SU-DHL-6 (cell line): Measurements from ENCODE around the gene SOX6.

Experiments used
- H2AFZ ChIP-seq: fragments of 200-600 bp; sonication (generic); 2 replicates; pipeline ENCODE4 v1.6.1; 2014; ENCODE audit warnings: low read depth, mild to moderate bottlenecking, moderate library complexity, mixed read lengths, antibody characterized with exemption, low read length; ENCODE audit not compliant: severe bottlenecking
- H3F3A ChIP-seq: fragments of 200-600 bp; shearing (Covaris generic); 2 replicates; pipeline ENCODE4 v1.6.0; 2016; ENCODE audit warnings: antibody characterized with exemption, mild to moderate bottlenecking; ENCODE audit not compliant: insufficient read depth
- H3K27ac ChIP-seq: fragments of 200-600 bp; sonication (generic); 2 replicates; pipeline ENCODE4 v1.5.1; 2016; ENCODE audit warnings: low read depth, mild to moderate bottlenecking, low read length, moderate library complexity, mixed read lengths
- H3K27me3 ChIP-seq: fragments of 200-600 bp; sonication (generic), shearing (Covaris generic); 2 replicates; pipeline ENCODE4 v1.6.0; 2014; ENCODE audit warnings: mild to moderate bottlenecking, low read length
- H3K36me3 ChIP-seq: fragments of 200-600 bp; sonication (generic); 2 replicates; pipeline ENCODE4 v1.6.1; 2014; ENCODE audit warnings: mild to moderate bottlenecking, low read length, mixed read lengths
- H3K4me2 ChIP-seq: fragments of 300-600, 200-600 bp; shearing (Covaris generic), sonication (generic); 2 replicates; pipeline ENCODE4 v1.6.0; 2014; ENCODE audit warnings: low read length, low read depth, mild to moderate bottlenecking; ENCODE audit not compliant: poor library complexity, severe bottlenecking
- H3K4me3 ChIP-seq: fragments of 200-600 bp; sonication (generic); 2 replicates; pipeline ENCODE4 v1.5.1; 2014; ENCODE audit warnings: antibody characterized with exemption, low read length, mild to moderate bottlenecking, mixed read lengths; ENCODE audit not compliant: insufficient read depth, poor library complexity, severe bottlenecking
- H3K79me2 ChIP-seq: fragments of 200-600 bp; sonication (generic); 2 replicates; pipeline ENCODE4 v1.6.1; 2014; ENCODE audit warnings: mild to moderate bottlenecking, low read length, moderate library complexity; ENCODE audit not compliant: insufficient read depth
- H3K9ac ChIP-seq: fragments of 200-600 bp; sonication (generic); 2 replicates; pipeline ENCODE4 v1.7.0; 2014; ENCODE audit warnings: mild to moderate bottlenecking, low read length
- H3K9me2 ChIP-seq: fragments of 200-600 bp; sonication (generic); replicated peaks from 2 replicates; pipeline ENCODE4 v1.6.1; 2014; ENCODE audit warnings: low read length; ENCODE audit not compliant: insufficient read depth
- H3K9me3 ChIP-seq: fragments of 200-600 bp; sonication (generic); 2 replicates; pipeline ENCODE4 v1.6.1; 2014; ENCODE audit warnings: low read length, mixed read lengths; ENCODE audit not compliant: insufficient read depth
- H4K20me1 ChIP-seq: fragments of 200-600 bp; sonication (generic); 2 replicates; pipeline ENCODE4 v1.6.1; 2014; ENCODE audit warnings: low read depth, mild to moderate bottlenecking, antibody characterized with exemption, low read length, moderate library complexity, mixed read lengths
- CTCF ChIP-seq: fragments of 200-600 bp; sonication (generic); IDR thresholded peaks from one replicate; pipeline ENCODE4 v1.5.1; 2017; ENCODE audit warnings: antibody characterized with exemption, mild to moderate bottlenecking, low read length, moderate library complexity; ENCODE audit not compliant: insufficient read depth, poor library complexity, severe bottlenecking
- EZH2phosphoT487 ChIP-seq: fragments of 200-600 bp; sonication (generic), shearing (Covaris generic); conservative IDR thresholded peaks from 2 replicates; pipeline ENCODE4 v1.6.1; 2018; ENCODE audit warnings: mild to moderate bottlenecking, antibody characterized with exemption, low read length, moderate library complexity, mixed read lengths

Gene SOX6

GRCh38 chr11:16358726-16359125 is 2.4 kb upstream of the SOX6 start:
- no peak overlapping the region for H2AFZ ChIP-seq
- H3F3A ChIP-seq = no peaks in the 10 kb centered on the region
- H3K36me3 ChIP-seq = no peaks in the 10 kb centered on the region
- no peaks in the 10 kb centered on the region for H3K9me3 ChIP-seq
- H3K4me2 ChIP-seq = no peak overlapping the region
- no peak for TF ChIP-seq CTCF
- H4K20me1 ChIP-seq = no peaks in the 10 kb centered on the region
- no peaks in the 10 kb centered on the region for H3K79me2 ChIP-seq
- H3K27me3 ChIP-seq = no peaks in the 10 kb centered on the region
- no peak overlapping the region for H3K4me3 ChIP-seq
- H3K9me2 ChIP-seq = no peaks in the 10 kb centered on the region
- no peak overlapping the region for H3K27ac ChIP-seq
- no peak overlapping the region for H3K9ac ChIP-seq

- Histone ChIP-seq H3K79me2 (no peaks in the 10 kb centered on the region), H3K27ac (no peak overlapping the region), H3K9ac (no peak overlapping the region), H2AFZ (no peak overlapping the region), H3K4me2 (no peak overlapping the region), H3K36me3 (no peaks in the 10 kb centered on the region), H3K9me3 (no peaks in the 10 kb centered on the region), H4K20me1 (no peaks in the 10 kb centered on the region), H3K27me3 (no peaks in the 10 kb centered on the region), H3K4me3 (no peak overlapping the region), H3K9me2 (no peaks in the 10 kb centered on the region), H3F3A (no peaks in the 10 kb centered on the region)
- TF ChIP-seq CTCF (no peak), EZH2phosphoT487 (no peak)
Measured at GRCh38 chr11:16357775-16358174, 1.4 kb upstream of the SOX6 start.

GRCh38 chr11:16356761-16357393 is 531 bp upstream of the SOX6 start:
- Histone ChIP-seq H3K27me3 (no peaks in the 10 kb centered on the region), H3K4me2 (no peak overlapping the region), H3K36me3 (no peaks in the 10 kb centered on the region), H3K79me2 (no peaks in the 10 kb centered on the region), H3K9ac (no peak overlapping the region), H2AFZ (no peak overlapping the region), H4K20me1 (no peaks in the 10 kb centered on the region), H3K9me3 (no peaks in the 10 kb centered on the region), H3K9me2 (no peaks in the 10 kb centered on the region), H3K4me3 (no peak overlapping the region), H3K27ac (no peak overlapping the region), H3F3A (no peaks in the 10 kb centered on the region)
- TF ChIP-seq CTCF (no peak), EZH2phosphoT487 (no peak)
